ENCODE results near the gene CCDC148.

DNA sequence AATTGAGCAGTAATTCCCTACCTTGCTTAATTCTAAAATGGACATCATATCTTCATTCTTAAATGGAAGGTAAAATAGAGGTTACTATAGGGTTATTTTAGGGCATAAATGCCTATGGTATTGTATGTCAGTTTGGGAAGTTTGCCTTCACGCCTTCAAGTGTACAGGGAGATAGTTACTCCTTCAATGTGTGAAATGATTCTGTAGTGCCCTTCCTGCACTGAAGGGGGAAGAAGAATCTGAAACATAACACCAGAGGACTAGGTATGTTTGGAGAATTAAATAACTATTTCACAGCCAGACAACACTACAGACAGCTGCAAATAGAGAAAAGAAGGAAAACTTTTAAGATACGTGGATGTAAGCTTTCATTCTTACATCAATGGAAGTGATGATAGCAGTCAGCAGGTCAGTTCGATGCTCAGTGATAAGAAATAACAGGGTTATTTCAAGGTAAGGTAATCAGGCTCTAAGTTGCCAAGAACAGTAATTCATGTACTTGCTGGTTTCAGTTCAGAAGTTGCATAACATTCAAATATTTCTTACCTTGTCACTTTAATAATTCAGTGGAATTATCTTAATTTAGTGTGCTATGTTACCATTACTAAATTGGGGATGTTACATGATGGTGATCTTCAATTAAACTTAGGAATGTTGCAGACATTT, 4.2 kb upstream of the CCDC148 start:
- TF ChIP-seq, protein P1, sequence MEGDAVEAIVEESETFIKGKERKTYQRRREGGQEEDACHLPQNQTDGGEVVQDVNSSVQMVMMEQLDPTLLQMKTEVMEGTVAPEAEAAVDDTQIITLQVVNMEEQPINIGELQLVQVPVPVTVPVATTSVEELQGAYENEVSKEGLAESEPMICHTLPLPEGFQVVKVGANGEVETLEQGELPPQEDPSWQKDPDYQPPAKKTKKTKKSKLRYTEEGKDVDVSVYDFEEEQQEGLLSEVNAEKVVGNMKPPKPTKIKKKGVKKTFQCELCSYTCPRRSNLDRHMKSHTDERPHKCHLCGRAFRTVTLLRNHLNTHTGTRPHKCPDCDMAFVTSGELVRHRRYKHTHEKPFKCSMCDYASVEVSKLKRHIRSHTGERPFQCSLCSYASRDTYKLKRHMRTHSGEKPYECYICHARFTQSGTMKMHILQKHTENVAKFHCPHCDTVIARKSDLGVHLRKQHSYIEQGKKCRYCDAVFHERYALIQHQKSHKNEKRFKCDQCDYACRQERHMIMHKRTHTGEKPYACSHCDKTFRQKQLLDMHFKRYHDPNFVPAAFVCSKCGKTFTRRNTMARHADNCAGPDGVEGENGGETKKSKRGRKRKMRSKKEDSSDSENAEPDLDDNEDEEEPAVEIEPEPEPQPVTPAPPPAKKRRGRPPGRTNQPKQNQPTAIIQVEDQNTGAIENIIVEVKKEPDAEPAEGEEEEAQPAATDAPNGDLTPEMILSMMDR (IDR thresholded peaks at IDR 0.05): no peak
- TF ChIP-seq CREB1 (CRISPR knock-in tag; IDR thresholded peaks at IDR 0.05): no peak
- TF ChIP-seq ETV6 (CRISPR knock-in tag; IDR thresholded peaks at IDR 0.05): no peak
- TF ChIP-seq, protein P2, sequence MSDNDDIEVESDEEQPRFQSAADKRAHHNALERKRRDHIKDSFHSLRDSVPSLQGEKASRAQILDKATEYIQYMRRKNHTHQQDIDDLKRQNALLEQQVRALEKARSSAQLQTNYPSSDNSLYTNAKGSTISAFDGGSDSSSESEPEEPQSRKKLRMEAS (CRISPR knock-in tag; IDR thresholded peaks at IDR 0.05): no peak
- TF ChIP-seq, protein P3, sequence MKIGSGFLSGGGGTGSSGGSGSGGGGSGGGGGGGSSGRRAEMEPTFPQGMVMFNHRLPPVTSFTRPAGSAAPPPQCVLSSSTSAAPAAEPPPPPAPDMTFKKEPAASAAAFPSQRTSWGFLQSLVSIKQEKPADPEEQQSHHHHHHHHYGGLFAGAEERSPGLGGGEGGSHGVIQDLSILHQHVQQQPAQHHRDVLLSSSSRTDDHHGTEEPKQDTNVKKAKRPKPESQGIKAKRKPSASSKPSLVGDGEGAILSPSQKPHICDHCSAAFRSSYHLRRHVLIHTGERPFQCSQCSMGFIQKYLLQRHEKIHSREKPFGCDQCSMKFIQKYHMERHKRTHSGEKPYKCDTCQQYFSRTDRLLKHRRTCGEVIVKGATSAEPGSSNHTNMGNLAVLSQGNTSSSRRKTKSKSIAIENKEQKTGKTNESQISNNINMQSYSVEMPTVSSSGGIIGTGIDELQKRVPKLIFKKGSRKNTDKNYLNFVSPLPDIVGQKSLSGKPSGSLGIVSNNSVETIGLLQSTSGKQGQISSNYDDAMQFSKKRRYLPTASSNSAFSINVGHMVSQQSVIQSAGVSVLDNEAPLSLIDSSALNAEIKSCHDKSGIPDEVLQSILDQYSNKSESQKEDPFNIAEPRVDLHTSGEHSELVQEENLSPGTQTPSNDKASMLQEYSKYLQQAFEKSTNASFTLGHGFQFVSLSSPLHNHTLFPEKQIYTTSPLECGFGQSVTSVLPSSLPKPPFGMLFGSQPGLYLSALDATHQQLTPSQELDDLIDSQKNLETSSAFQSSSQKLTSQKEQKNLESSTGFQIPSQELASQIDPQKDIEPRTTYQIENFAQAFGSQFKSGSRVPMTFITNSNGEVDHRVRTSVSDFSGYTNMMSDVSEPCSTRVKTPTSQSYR (CRISPR knock-in tag; IDR thresholded peaks at IDR 0.05): no peak
- TF ChIP-seq, protein P4, sequence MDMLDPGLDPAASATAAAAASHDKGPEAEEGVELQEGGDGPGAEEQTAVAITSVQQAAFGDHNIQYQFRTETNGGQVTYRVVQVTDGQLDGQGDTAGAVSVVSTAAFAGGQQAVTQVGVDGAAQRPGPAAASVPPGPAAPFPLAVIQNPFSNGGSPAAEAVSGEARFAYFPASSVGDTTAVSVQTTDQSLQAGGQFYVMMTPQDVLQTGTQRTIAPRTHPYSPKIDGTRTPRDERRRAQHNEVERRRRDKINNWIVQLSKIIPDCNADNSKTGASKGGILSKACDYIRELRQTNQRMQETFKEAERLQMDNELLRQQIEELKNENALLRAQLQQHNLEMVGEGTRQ (CRISPR knock-in tag; IDR thresholded peaks at IDR 0.05): no peak
- no peak for TF ChIP-seq JUN (CRISPR knock-in tag; IDR thresholded peaks at IDR 0.05)
- TF ChIP-seq ZNF263 (CRISPR knock-in tag; IDR thresholded peaks at IDR 0.05; ENCODE audit: low read depth): no peak
- no peak for TF ChIP-seq ZNF219 (CRISPR knock-in tag; IDR thresholded peaks at IDR 0.05; ENCODE audit: borderline replicate concordance)
- TF ChIP-seq, protein P5, sequence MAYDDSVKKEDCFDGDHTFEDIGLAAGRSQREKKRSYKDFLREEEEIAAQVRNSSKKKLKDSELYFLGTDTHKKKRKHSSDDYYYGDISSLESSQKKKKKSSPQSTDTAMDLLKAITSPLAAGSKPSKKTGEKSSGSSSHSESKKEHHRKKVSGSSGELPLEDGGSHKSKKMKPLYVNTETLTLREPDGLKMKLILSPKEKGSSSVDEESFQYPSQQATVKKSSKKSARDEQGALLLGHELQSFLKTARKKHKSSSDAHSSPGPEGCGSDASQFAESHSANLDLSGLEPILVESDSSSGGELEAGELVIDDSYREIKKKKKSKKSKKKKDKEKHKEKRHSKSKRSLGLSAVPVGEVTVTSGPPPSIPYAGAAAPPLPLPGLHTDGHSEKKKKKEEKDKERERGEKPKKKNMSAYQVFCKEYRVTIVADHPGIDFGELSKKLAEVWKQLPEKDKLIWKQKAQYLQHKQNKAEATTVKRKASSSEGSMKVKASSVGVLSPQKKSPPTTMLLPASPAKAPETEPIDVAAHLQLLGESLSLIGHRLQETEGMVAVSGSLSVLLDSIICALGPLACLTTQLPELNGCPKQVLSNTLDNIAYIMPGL (CRISPR knock-in tag; IDR thresholded peaks at IDR 0.05): no peak
- TF ChIP-seq, protein P6, sequence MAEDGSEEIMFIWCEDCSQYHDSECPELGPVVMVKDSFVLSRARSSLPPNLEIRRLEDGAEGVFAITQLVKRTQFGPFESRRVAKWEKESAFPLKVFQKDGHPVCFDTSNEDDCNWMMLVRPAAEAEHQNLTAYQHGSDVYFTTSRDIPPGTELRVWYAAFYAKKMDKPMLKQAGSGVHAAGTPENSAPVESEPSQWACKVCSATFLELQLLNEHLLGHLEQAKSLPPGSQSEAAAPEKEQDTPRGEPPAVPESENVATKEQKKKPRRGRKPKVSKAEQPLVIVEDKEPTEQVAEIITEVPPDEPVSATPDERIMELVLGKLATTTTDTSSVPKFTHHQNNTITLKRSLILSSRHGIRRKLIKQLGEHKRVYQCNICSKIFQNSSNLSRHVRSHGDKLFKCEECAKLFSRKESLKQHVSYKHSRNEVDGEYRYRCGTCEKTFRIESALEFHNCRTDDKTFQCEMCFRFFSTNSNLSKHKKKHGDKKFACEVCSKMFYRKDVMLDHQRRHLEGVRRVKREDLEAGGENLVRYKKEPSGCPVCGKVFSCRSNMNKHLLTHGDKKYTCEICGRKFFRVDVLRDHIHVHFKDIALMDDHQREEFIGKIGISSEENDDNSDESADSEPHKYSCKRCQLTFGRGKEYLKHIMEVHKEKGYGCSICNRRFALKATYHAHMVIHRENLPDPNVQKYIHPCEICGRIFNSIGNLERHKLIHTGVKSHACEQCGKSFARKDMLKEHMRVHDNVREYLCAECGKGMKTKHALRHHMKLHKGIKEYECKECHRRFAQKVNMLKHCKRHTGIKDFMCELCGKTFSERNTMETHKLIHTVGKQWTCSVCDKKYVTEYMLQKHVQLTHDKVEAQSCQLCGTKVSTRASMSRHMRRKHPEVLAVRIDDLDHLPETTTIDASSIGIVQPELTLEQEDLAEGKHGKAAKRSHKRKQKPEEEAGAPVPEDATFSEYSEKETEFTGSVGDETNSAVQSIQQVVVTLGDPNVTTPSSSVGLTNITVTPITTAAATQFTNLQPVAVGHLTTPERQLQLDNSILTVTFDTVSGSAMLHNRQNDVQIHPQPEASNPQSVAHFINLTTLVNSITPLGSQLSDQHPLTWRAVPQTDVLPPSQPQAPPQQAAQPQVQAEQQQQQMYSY (CRISPR knock-in tag; IDR thresholded peaks at IDR 0.05): no peak
- TF ChIP-seq MXD4 (CRISPR knock-in tag; IDR thresholded peaks at IDR 0.05; ENCODE audit: borderline replicate concordance): no peak
